K562 (cell line): ENCODE results near the gene CCL4.
"Not testable (repeated sequence)": the region's sequence is repeated elsewhere in the genome, so short reads cannot be mapped to it uniquely, and the experiment has no call there.

Experiments
- DDX20 ChIP-seq: fragments of 450-650 bp; IDR thresholded peaks from 2 replicates; pipeline ENCODE4 v1.6.1; 2016; ENCODE audit warnings: missing genetic modification characterization, low read depth, mild to moderate bottlenecking, missing compliant biosample characterization, moderate library complexity
- POLR2G ChIP-seq: fragments of 200-400 bp; formaldehyde crosslinking; IDR thresholded peaks from 2 replicates; pipeline ENCODE4 v1.6.1; 2017; ENCODE audit warnings: low read depth, mild to moderate bottlenecking, antibody characterized with exemption, low read length, moderate library complexity
- PPARD ChIP-seq: fragments of 250-450 bp; sonication (Bioruptor Pico); IDR thresholded peaks from 2 replicates; pipeline ENCODE4 v1.8.0; 2022; ENCODE audit warnings: inconsistent platforms, mild to moderate bottlenecking, moderate library complexity
- RAD21 ChIP-seq, 2 experiments: fragments of 250-450 bp in 1 of 2; fragments of 450-650 bp in 1 of 2; sonication (Bioruptor Pico) in 1 of 2; formaldehyde crosslinking in 1 of 2; IDR thresholded peaks in 1 of 2; conservative IDR thresholded peaks in 1 of 2; 2 replicates each; pipeline versions ENCODE4 v1.4.0 to v1.8.0; 2020 to 2022; ENCODE audit warnings: mild to moderate bottlenecking in 2 of 2, moderate library complexity in 1 of 2
- RAD51 ChIP-seq: fragments of 450-650 bp; IDR thresholded peaks from 2 replicates; pipeline ENCODE4 v1.7.1; 2016; ENCODE audit warnings: low read depth, mild to moderate bottlenecking, borderline replicate concordance
- RBBP5 ChIP-seq: fragments of 200-600 bp; sonication (generic); IDR thresholded peaks from 2 replicates; pipeline ENCODE4 v1.6.1; 2012; ENCODE audit warnings: borderline replicate concordance, mild to moderate bottlenecking, low read length, control low read depth, inconsistent platforms; ENCODE audit not compliant: insufficient read depth, poor library complexity, severe bottlenecking
- SMAD3 ChIP-seq: fragments of 450-650 bp; formaldehyde crosslinking; conservative IDR thresholded peaks from 2 replicates; pipeline ENCODE4 v1.4.0; 2020; ENCODE audit warnings: mild to moderate bottlenecking
- SMC3 ChIP-seq: conservative IDR thresholded peaks from 2 replicates; pipeline ENCODE4 v1.6.1; 2011; ENCODE audit warnings: low read depth, low read length, improper control_type of control experiment; ENCODE audit not compliant: insufficient read depth
- TF ChIP-seq, protein P1 (sequence below), 3 experiments: IDR thresholded peaks in 2 of 3; conservative IDR thresholded peaks in 1 of 3; 2 replicates each; pipeline ENCODE4 v1.5.1; 2011 to 2012; ENCODE audit warnings: low read length in 3 of 3, mild to moderate bottlenecking in 3 of 3, control low read depth in 2 of 3, improper control_type of control experiment in 1 of 3, inconsistent platforms in 1 of 3, low read depth in 1 of 3, mixed read lengths in 1 of 3, moderate library complexity in 1 of 3; ENCODE audit not compliant: insufficient read depth in 2 of 3
- TF ChIP-seq, protein P2 (sequence below), 2 experiments: IDR thresholded peaks; 2 replicates each; pipeline ENCODE4 v1.6.1; 2011; ENCODE audit warnings: borderline replicate concordance in 1 of 2, control low read depth in 1 of 2, low read depth in 1 of 2, low read length in 1 of 2, mild to moderate bottlenecking in 1 of 2, mixed read lengths in 1 of 2, moderate library complexity in 1 of 2; ENCODE audit not compliant: insufficient read depth in 1 of 2, insufficient read length in 1 of 2, poor library complexity in 1 of 2, severe bottlenecking in 1 of 2; ENCODE audit errors: extremely low read depth in 1 of 2
- TF ChIP-seq, protein P3 (sequence below): sonication (generic); formaldehyde crosslinking; IDR thresholded peaks from 2 replicates; pipeline ENCODE4 v1.8.0; 2022; ENCODE audit warnings: mild to moderate bottlenecking, missing genetic modification reagents
- TF ChIP-seq, protein P4 (sequence below): fragments of 450-650 bp; IDR thresholded peaks from 2 replicates; pipeline ENCODE4 v1.7.0; 2016; ENCODE audit warnings: borderline replicate concordance
- TF ChIP-seq, protein P5 (sequence below): sonication (generic); formaldehyde crosslinking; IDR thresholded peaks from 2 replicates; pipeline ENCODE4 v1.8.1; 2023; ENCODE audit warnings: mild to moderate bottlenecking, missing genetic modification reagents
- TF ChIP-seq, protein P6 (sequence below): fragments of 250-450 bp; sonication (Bioruptor Pico); IDR thresholded peaks from 2 replicates; pipeline ENCODE4 v1.5.0; 2021; ENCODE audit warnings: mild to moderate bottlenecking, moderate library complexity

DNA sequence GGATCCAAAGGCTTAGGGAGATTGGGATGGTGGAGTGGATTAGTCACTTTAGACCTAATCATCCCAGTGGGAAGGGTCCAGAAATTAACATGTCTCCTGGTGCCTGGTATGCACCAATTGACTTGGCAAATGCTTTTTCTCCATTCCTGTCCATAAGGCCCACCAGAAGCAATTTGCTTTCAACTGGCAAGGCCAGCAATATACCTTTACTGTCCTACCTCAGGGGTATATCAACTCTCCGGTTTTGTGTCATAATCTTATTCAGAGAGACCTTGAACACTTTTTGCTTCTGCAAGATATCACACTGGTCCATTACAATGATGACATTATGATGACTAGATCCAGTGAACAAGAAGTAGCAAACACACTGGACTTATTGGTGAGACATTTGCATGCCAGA lies 9.5 kb downstream of the CCL4 start:
- TF ChIP-seq, protein P1, sequence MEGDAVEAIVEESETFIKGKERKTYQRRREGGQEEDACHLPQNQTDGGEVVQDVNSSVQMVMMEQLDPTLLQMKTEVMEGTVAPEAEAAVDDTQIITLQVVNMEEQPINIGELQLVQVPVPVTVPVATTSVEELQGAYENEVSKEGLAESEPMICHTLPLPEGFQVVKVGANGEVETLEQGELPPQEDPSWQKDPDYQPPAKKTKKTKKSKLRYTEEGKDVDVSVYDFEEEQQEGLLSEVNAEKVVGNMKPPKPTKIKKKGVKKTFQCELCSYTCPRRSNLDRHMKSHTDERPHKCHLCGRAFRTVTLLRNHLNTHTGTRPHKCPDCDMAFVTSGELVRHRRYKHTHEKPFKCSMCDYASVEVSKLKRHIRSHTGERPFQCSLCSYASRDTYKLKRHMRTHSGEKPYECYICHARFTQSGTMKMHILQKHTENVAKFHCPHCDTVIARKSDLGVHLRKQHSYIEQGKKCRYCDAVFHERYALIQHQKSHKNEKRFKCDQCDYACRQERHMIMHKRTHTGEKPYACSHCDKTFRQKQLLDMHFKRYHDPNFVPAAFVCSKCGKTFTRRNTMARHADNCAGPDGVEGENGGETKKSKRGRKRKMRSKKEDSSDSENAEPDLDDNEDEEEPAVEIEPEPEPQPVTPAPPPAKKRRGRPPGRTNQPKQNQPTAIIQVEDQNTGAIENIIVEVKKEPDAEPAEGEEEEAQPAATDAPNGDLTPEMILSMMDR (IDR thresholded peaks at IDR 0.05 in 2 of 3, conservative IDR thresholded peaks at IDR 0.05 in 1 of 3; ENCODE audit: insufficient read depth in 2 of 3, low read depth in 1 of 3, low read length in 3 of 3), result not testable (repeated sequence)
- TF ChIP-seq SMAD3 (CRISPR knock-in tag); PPARD (CRISPR knock-in tag); RAD51; SMC3; RAD21 (CRISPR knock-in tag; conservative IDR thresholded peaks at IDR 0.05 in 1 of 2, IDR thresholded peaks at IDR 0.05 in 1 of 2); POLR2G; DDX20 (tag); RBBP5: not testable (repeated sequence)
- TF ChIP-seq, protein P2, sequence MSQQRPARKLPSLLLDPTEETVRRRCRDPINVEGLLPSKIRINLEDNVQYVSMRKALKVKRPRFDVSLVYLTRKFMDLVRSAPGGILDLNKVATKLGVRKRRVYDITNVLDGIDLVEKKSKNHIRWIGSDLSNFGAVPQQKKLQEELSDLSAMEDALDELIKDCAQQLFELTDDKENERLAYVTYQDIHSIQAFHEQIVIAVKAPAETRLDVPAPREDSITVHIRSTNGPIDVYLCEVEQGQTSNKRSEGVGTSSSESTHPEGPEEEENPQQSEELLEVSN (IDR thresholded peaks at IDR 0.05; ENCODE audit: borderline replicate concordance in 1 of 2, extremely low read depth in 1 of 2, insufficient read depth in 1 of 2, insufficient read length in 1 of 2, low read depth in 1 of 2, low read length in 1 of 2, poor library complexity in 1 of 2, severe bottlenecking in 1 of 2), result not testable (repeated sequence)
- TF ChIP-seq, protein P3, sequence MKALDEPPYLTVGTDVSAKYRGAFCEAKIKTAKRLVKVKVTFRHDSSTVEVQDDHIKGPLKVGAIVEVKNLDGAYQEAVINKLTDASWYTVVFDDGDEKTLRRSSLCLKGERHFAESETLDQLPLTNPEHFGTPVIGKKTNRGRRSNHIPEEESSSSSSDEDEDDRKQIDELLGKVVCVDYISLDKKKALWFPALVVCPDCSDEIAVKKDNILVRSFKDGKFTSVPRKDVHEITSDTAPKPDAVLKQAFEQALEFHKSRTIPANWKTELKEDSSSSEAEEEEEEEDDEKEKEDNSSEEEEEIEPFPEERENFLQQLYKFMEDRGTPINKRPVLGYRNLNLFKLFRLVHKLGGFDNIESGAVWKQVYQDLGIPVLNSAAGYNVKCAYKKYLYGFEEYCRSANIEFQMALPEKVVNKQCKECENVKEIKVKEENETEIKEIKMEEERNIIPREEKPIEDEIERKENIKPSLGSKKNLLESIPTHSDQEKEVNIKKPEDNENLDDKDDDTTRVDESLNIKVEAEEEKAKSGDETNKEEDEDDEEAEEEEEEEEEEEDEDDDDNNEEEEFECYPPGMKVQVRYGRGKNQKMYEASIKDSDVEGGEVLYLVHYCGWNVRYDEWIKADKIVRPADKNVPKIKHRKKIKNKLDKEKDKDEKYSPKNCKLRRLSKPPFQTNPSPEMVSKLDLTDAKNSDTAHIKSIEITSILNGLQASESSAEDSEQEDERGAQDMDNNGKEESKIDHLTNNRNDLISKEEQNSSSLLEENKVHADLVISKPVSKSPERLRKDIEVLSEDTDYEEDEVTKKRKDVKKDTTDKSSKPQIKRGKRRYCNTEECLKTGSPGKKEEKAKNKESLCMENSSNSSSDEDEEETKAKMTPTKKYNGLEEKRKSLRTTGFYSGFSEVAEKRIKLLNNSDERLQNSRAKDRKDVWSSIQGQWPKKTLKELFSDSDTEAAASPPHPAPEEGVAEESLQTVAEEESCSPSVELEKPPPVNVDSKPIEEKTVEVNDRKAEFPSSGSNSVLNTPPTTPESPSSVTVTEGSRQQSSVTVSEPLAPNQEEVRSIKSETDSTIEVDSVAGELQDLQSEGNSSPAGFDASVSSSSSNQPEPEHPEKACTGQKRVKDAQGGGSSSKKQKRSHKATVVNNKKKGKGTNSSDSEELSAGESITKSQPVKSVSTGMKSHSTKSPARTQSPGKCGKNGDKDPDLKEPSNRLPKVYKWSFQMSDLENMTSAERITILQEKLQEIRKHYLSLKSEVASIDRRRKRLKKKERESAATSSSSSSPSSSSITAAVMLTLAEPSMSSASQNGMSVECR (CRISPR knock-in tag), result not testable (repeated sequence)
- TF ChIP-seq, protein P4, sequence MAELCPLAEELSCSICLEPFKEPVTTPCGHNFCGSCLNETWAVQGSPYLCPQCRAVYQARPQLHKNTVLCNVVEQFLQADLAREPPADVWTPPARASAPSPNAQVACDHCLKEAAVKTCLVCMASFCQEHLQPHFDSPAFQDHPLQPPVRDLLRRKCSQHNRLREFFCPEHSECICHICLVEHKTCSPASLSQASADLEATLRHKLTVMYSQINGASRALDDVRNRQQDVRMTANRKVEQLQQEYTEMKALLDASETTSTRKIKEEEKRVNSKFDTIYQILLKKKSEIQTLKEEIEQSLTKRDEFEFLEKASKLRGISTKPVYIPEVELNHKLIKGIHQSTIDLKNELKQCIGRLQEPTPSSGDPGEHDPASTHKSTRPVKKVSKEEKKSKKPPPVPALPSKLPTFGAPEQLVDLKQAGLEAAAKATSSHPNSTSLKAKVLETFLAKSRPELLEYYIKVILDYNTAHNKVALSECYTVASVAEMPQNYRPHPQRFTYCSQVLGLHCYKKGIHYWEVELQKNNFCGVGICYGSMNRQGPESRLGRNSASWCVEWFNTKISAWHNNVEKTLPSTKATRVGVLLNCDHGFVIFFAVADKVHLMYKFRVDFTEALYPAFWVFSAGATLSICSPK, result not testable (repeated sequence)
- TF ChIP-seq, protein P5, sequence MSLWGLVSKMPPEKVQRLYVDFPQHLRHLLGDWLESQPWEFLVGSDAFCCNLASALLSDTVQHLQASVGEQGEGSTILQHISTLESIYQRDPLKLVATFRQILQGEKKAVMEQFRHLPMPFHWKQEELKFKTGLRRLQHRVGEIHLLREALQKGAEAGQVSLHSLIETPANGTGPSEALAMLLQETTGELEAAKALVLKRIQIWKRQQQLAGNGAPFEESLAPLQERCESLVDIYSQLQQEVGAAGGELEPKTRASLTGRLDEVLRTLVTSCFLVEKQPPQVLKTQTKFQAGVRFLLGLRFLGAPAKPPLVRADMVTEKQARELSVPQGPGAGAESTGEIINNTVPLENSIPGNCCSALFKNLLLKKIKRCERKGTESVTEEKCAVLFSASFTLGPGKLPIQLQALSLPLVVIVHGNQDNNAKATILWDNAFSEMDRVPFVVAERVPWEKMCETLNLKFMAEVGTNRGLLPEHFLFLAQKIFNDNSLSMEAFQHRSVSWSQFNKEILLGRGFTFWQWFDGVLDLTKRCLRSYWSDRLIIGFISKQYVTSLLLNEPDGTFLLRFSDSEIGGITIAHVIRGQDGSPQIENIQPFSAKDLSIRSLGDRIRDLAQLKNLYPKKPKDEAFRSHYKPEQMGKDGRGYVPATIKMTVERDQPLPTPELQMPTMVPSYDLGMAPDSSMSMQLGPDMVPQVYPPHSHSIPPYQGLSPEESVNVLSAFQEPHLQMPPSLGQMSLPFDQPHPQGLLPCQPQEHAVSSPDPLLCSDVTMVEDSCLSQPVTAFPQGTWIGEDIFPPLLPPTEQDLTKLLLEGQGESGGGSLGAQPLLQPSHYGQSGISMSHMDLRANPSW (CRISPR knock-in tag), result not testable (repeated sequence)
- TF ChIP-seq, protein P6, sequence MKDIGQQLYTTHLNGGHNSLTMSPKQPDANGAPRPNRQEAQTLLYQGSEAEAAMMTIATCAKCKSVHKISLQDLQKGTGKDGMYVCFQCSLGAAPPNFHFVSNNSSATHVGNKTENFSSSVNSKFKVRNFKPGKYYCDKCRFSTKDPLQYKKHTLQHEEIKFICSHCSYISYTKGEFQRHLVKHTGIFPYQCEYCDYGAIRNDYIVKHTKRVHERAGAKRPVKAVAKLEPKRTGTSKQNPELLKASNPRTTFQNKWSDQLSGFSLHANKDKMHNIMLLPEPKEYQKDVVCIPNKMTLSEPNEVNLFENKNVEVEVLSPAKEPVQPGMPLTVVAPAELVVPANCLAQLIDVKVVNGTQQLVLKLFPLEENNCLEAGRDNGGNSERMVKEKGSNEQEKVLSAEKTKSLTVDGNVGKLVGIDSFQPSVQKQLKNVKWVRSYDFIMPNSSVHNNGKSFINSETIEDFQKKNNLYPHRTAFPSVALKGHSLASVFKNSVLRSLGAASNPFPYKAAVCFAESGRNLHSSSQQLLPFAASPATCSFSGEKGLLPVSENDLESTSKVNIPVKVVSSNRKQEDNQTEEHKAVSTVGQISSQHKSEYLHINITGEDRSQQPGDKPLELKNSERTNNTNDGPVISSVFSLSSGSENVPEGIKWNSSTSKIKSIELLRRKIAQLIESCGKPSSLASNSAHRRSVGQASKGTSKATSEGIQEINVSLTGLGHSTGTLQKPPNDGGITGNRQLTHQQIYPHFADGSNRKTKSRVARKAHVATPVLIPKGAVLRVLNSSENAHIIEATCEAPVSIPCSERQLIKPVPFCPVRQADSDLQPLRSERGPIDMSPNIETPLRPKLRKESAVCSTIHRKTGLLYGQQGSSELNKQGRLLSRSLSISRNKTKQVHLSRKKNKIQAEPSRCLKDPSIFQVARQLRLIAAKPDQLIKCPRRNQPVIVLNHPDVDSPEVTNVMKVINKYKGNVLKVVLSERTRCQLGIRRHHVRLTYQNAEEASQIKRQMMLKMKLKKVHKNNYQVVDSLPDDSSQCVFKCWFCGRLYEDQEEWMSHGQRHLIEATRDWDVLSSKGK, result not testable (repeated sequence)
